GM10266 (cell line): Measurements from ENCODE around the gene THEM5.
"Not testable (repeated sequence)": the region's sequence is repeated elsewhere in the genome, so short reads cannot be mapped to it uniquely, and the experiment has no call there.

Experiments used
- DNase-seq: peaks from one replicate; pipeline ENCODE4 v3.0.0; 2012; ENCODE audit errors: extremely low spot score
- TF ChIP-seq, protein P1 (sequence below): IDR thresholded peaks from 2 replicates; pipeline ENCODE4 v1.5.1; 2012; ENCODE audit warnings: mild to moderate bottlenecking, low read depth; ENCODE audit not compliant: control insufficient read depth, insufficient read depth; ENCODE audit errors: missing control alignments

The THEM5 gene, protein sequence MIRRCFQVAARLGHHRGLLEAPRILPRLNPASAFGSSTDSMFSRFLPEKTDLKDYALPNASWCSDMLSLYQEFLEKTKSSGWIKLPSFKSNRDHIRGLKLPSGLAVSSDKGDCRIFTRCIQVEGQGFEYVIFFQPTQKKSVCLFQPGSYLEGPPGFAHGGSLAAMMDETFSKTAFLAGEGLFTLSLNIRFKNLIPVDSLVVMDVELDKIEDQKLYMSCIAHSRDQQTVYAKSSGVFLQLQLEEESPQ

DNA sequence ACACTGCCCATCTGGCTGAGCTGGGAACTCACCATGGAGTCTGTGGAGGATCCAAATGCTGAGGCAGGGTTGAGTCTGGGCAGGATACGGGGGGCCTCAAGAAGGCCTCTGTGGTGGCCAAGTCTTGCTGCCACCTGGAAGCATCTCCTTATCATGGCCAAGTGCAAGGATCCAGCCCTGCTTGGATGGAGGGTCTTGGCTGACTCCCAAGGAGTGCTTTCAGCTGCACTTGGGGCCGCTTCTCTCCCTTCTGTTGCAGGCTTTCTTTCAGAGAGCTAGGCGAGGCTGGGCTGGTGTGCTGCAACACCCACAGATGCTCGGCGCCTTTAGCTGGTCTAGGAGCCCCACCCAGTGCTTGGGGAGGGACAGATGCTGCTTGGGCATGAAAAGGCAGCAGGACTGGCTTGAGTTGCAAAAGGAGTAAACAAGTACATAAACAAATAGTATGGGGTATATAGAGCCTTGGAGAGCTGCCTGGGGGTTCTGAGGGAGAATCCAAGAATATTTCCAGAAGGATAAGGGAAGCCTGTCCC, at the start of gene THEM5:
TSS of gene THEM5 (minus strand) at position 302 of the 533 bp plus-strand sequence. CDS start at position 155, 147 bp downstream.
- no peak for DNase-seq
- TF ChIP-seq, protein P1, sequence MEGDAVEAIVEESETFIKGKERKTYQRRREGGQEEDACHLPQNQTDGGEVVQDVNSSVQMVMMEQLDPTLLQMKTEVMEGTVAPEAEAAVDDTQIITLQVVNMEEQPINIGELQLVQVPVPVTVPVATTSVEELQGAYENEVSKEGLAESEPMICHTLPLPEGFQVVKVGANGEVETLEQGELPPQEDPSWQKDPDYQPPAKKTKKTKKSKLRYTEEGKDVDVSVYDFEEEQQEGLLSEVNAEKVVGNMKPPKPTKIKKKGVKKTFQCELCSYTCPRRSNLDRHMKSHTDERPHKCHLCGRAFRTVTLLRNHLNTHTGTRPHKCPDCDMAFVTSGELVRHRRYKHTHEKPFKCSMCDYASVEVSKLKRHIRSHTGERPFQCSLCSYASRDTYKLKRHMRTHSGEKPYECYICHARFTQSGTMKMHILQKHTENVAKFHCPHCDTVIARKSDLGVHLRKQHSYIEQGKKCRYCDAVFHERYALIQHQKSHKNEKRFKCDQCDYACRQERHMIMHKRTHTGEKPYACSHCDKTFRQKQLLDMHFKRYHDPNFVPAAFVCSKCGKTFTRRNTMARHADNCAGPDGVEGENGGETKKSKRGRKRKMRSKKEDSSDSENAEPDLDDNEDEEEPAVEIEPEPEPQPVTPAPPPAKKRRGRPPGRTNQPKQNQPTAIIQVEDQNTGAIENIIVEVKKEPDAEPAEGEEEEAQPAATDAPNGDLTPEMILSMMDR: no peak

DNA sequence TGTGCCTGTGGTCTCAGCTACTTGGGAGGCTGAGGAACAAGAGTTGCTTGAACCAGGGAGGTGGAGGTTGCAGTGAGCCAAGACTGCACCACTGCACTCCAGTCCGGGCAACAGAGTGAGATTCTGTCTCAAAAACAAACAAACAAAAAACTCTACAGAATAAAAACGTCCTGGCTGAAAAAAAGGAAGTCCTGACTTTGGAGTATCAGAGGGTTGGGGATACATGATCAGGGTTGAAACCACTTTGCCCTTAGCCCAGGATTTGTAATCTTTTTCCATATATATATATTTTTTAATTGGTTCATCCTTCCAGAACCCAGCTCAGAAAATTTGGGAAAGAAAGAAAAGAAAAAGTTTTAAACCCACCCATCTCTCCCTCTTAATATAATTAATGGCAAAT, 49.3 kb upstream of the THEM5 start:
- DNase-seq: no peak
- TF ChIP-seq, protein P1: no peak

DNA sequence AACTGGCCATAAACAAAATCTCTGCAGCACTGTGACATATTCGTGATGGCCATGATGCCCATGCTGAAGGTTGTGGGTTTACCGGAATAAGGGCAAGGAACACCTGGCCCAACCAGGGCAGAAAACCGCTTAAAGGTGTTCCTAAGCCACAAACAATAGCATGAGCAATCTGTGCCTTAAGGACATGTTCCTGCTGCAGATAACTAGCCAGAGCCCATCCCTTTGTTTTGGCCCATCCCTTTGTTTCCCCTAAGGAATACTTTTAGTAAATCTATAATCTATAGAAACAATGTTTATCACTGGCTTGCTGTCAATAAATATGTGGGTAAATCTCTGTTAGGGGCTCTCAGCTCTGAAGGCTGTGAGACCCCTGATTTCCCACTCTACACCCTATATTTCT, 47.3 kb upstream of the THEM5 start:
- DNase-seq: not testable (repeated sequence)

DNA sequence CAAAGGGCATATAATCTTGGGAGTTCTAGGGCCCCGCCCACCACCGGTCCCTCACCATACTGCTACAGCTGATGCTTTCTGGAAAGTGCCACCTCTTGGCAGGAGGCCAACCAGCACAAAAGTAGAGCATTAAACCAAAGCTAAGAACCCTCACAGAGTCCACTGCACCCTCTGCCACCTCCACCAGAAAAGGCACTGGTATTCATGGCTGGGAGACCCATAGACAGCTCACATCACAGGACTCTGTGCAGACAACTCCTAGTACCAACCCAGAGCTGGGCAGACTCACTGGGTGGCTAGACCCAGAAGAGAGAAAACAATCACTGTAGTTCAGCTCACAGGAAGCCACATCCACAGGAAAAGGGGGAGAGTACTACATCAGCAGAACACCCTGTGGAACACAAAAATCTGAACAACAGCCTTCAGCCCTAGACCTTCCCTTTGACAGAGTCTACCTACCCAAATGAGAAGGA, 45.0 kb upstream of the THEM5 start:
- TF ChIP-seq, protein P1: no peak
- DNase-seq: no peak

DNA sequence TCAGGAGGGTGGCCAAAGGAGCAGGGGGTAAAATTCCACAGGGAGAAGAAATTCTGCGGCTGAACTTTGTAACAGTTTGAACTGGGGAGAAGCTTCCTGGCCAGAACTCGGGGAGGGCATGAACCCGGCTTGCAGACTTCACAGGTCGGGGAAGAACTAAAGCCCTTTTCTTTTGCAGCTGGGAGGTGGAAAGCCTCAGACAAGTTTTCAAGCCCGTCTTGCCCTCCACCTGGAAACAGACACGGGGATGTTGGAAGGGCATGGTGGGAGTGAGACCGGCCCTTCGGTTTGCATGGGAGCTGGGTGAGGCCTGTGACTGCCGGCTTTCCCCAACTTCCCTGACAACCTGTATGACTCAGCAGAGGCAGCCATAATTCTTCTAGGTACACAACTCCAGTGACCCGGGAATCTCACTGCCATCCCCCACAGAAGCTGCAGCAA, 44.5 kb upstream of the THEM5 start:
- DNase-seq: no peak
- TF ChIP-seq, protein P1: no peak

DNA sequence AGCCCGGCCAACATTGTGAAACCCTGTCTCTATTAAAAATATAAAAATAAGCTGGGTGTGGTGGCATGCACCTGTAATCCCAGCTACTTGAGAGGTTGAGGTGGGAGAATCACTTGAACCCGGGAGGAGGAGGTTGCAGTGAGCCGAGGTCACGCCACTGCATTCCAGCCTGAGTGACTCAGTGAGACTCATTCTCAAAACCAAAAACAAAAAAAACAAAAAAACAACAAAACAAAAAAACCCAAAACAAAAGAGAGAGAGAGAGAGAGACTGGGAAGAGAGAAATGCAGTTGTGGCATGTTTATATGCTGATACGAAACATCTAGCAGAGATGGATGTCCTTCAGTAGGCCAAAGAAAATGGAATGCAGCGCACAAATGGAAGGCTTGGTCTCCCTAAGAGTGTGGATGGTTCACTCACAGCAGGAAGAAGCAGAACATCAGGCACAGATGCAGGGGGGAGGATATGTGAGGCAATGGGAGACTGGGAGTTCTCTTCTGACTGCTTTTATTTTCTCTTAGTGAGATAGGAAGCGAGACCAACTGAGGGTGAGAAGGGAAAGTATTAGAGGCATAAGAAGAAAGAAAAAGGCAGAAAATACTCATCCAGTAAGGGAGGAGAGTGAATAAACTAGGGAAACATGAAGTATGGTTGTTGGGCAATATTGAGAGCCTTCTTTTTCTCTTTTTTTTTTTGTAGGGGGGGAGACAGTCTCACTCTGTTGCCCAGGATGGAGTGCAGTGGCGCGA, 39.8 kb upstream of the THEM5 start:
- TF ChIP-seq, protein P1: no peak
- DNase-seq: no peak

DNA sequence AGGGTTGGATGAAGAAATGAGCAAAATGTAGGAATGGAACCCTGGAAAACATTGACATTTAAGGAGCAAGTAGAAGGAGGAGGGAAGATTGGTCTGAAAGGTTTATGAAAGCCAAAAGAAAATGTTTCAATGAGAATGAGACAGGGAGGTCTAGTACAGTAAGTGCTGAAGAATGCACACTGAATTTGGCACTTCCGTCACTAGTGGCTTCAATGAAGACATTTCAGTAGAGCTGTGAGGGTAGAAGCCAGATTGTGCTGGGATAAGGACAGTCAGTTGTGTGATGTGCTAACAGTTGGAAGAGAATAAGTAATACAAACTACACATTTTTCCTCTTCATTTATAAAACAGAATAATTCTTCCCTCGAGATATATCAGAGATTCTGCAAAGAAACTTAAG, 38.7 kb upstream of the THEM5 start:
- TF ChIP-seq, protein P1: no peak
- no peak for DNase-seq
